GM19240 (cell line): ENCODE measurements around the gene CDK5RAP2.
"Not testable (repeated sequence)": the region's sequence is repeated elsewhere in the genome, so short reads cannot be mapped to it uniquely, and the experiment has no call there.

Experiments
- DNase-seq: peaks from one replicate; pipeline ENCODE4 v3.0.0; 2011; ENCODE audit warnings: low spot score; ENCODE audit not compliant: insufficient read length

CDK5RAP2 gene

GRCh38 chr9:120545701-120546550 is 34.0 kb downstream of the CDK5RAP2 start:
- DNase-seq = no peak

GRCh38 chr9:120544441-120544840 is 35.5 kb downstream of the CDK5RAP2 start:
- DNase-seq = no peak

GRCh38 chr9:120542701-120543490 is 37.1 kb downstream of the CDK5RAP2 start:
- DNase-seq = no peak

- no peak for DNase-seq
Measured at GRCh38 chr9:120541921-120542320, 38.0 kb downstream of the CDK5RAP2 start.

- no peak for DNase-seq
Measured at GRCh38 chr9:120539951-120540350, 40.0 kb downstream of the CDK5RAP2 start.

GRCh38 chr9:120538339-120538738 is 41.6 kb downstream of the CDK5RAP2 start:
- DNase-seq = no peak

- DNase-seq = no peak
Measured at GRCh38 chr9:120536949-120537640, 42.9 kb downstream of the CDK5RAP2 start.

GRCh38 chr9:120536094-120536493 is 43.9 kb downstream of the CDK5RAP2 start:
- no peak for DNase-seq

GRCh38 chr9:120534266-120534665 is 45.7 kb downstream of the CDK5RAP2 start:
- no peak for DNase-seq

GRCh38 chr9:120532891-120533290 is 47.1 kb downstream of the CDK5RAP2 start:
- DNase-seq = no peak

- no peak for DNase-seq
Measured at GRCh38 chr9:120532475-120532874, 47.5 kb downstream of the CDK5RAP2 start.

GRCh38 chr9:120531683-120532300 is 48.2 kb downstream of the CDK5RAP2 start:
- DNase-seq = no peak

GRCh38 chr9:120530220-120530832 is 49.6 kb downstream of the CDK5RAP2 start:
- DNase-seq = not testable (repeated sequence)

- no peak for DNase-seq
Measured at GRCh38 chr9:120528829-120529228, 51.1 kb downstream of the CDK5RAP2 start.

GRCh38 chr9:120528327-120528726 is 51.6 kb downstream of the CDK5RAP2 start:
- no peak for DNase-seq

- DNase-seq = no peak
Measured at GRCh38 chr9:120526534-120526933, 53.4 kb downstream of the CDK5RAP2 start.

GRCh38 chr9:120524863-120525262 is 55.1 kb downstream of the CDK5RAP2 start:
- DNase-seq = no peak

- no peak for DNase-seq
Measured at GRCh38 chr9:120524038-120524437, 55.9 kb downstream of the CDK5RAP2 start.

- no peak for DNase-seq
Measured at GRCh38 chr9:120522558-120522957, 57.4 kb downstream of the CDK5RAP2 start.

- no peak for DNase-seq
Measured at GRCh38 chr9:120522032-120522431, 57.9 kb downstream of the CDK5RAP2 start.

GRCh38 chr9:120521101-120521500 is 58.9 kb downstream of the CDK5RAP2 start:
- DNase-seq = no peak
